AG04449 (cell line): ENCODE data around the gene LTBP4.

ENCODE experiments used
- CTCF ChIA-PET: fragments of 350-600 bp; formaldehyde crosslinking; extraction: SDS; loops from one replicate; lab custom pipeline; 2021; ENCODE audit warnings: antibody characterized with exemption; lab: Yijun Ruan, JAX
- POLR2A ChIA-PET: fragments of 400-600, 350-600 bp; formaldehyde crosslinking; extraction: SDS; loops from one replicate; lab custom pipeline; 2020; ENCODE audit warnings: antibody characterized with exemption, inconsistent platforms; lab: Yijun Ruan, JAX
- DNase-seq: peaks from one replicate; pipeline ENCODE4 v3.0.0-alpha.2; 2010; ENCODE audit warnings: low read depth, low spot score
- H3K4me3 ChIP-seq: 2 replicates; pipeline ENCODE4 v1.5.1; 2011; ENCODE audit warnings: low read depth, mild to moderate bottlenecking, control low read depth, low read length
- CTCF ChIP-seq: IDR thresholded peaks from one replicate; pipeline ENCODE4 v1.5.1; 2011; ENCODE audit warnings: mild to moderate bottlenecking, moderate library complexity, low read length, control low read depth, inconsistent platforms; ENCODE audit not compliant: insufficient read depth; ENCODE audit errors: missing control alignments

The LTBP4 gene

DNA sequence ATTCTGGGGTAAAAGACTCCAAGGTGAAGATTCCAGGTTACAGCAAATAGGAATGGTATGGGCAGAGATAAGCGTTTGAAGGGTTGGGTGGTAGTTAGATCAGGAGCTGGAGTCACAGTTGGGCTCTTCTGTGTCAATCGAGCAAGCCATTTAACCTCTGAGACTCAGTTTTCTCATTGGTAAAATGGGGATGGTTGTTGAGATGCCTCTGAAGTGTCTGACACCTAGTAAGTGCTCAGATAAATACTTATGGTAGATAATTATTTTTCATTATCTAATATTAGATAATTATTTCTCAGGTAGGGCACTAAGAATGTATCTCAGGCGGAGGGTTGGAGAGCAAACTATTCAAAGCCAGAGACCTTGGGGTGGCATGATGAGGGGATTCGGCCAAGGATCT is 7.8 kb downstream of the LTBP4 start:
- DNase-seq: no peak
- ChIA-PET CTCF (interaction anchor here (1.2 to 6.9 kb wide), 4 partner anchors 10 to 304 kb away, joined by 4 to 63 read pairs (median 8); no protein-coding TSS in a partner anchor), POLR2A (no interaction called here)
- TF ChIP-seq CTCF: no peak
- H3K4me3 ChIP-seq: peak overlapping the region; percentile 54; the same call in 1 of the 2 replicates

GRCh38 chr19:40609561-40610395 is 8.6 kb downstream of the LTBP4 start:
- CTCF ChIA-PET: interaction anchor here (0.9 to 2.1 kb wide), 4 partner anchors 11 to 304 kb away, joined by 3 to 9 read pairs (median 6); no protein-coding TSS in a partner anchor
- peak overlapping the region; percentile 54 for H3K4me3 ChIP-seq
- no peak for DNase-seq
- POLR2A ChIA-PET: no interaction called here
- TF ChIP-seq CTCF: no peak

GRCh38 chr19:40610396-40611064 is 9.4 kb downstream of the LTBP4 start:
- ChIA-PET CTCF (interaction anchor here (0.7 to 2.1 kb wide), 5 partner anchors 8 to 305 kb away, joined by 3 to 9 read pairs (median 4); no protein-coding TSS in a partner anchor), POLR2A (no interaction called here)
- peak overlapping the region; percentile 44 for H3K4me3 ChIP-seq
- TF ChIP-seq CTCF: no peak
- no peak for DNase-seq

DNA sequence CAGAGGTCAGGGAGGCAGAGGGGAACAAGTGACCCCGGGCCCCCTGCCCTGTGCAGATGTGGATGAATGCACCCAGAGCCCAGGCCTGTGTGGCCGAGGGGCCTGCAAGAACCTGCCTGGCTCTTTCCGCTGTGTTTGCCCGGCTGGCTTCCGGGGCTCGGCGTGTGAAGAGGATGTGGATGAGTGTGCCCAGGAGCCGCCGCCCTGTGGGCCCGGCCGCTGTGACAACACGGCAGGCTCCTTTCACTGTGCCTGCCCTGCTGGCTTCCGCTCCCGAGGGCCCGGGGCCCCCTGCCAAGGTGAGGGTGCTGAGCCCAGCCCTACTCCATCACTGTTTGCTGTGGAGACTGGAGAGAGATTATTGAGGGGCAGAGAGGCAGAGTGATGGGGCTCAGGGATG is 9.9 kb downstream of the LTBP4 start:
- no peak for DNase-seq
- ChIA-PET CTCF (interaction anchor here (0.7 to 1.2 kb wide), 2 partner anchors 9 to 147 kb away, joined by 3 to 4 read pairs; no protein-coding TSS in a partner anchor), POLR2A (no interaction called here)
- no peak for TF ChIP-seq CTCF
- no peak overlapping the region for H3K4me3 ChIP-seq

- POLR2A ChIA-PET: no interaction called here
- CTCF ChIA-PET: interaction anchor here (1.2 kb wide), 1 partner anchor 148 kb away, joined by 4 read pairs; no protein-coding TSS in a partner anchor
- H3K4me3 ChIP-seq: no peak overlapping the region
Measured at GRCh38 chr19:40611900-40612698, 10.9 kb downstream of the LTBP4 start.

More at GRCh38 chr19:40611900-40612698, 10.9 kb downstream of the LTBP4 start:
- DNase-seq: no peak
- no peak for TF ChIP-seq CTCF
